Adipocyte (in vitro differentiated cells): ENCODE data around the gene IFIT1B.
"Not testable (repeated sequence)": the region's sequence is repeated elsewhere in the genome, so short reads cannot be mapped to it uniquely, and the experiment has no call there.

ENCODE experiments used
- DNase-seq: peaks from one replicate; pipeline ENCODE4 v3.0.0-alpha.2; 2015; ENCODE audit warnings: low read depth
- H3K27me3 ChIP-seq: replicated peaks from 2 replicates; pipeline ENCODE4 v1.7.0; 2013; ENCODE audit warnings: mild to moderate bottlenecking, low read length, moderate library complexity; ENCODE audit not compliant: control insufficient read depth, insufficient read depth
- H3K36me3 ChIP-seq: 2 replicates; pipeline ENCODE4 v1.7.0; 2013; ENCODE audit warnings: low read length, mild to moderate bottlenecking, moderate library complexity; ENCODE audit not compliant: control insufficient read depth, insufficient read depth, severe bottlenecking
- H3K4me1 ChIP-seq: 2 replicates; pipeline ENCODE4 v1.7.0; 2013; ENCODE audit warnings: mild to moderate bottlenecking, low read length, moderate library complexity; ENCODE audit not compliant: control insufficient read depth, insufficient read depth
- H3K4me3 ChIP-seq: 2 replicates; pipeline ENCODE4 v1.7.0; 2013; ENCODE audit warnings: mild to moderate bottlenecking, low read length, moderate library complexity
- H3K9ac ChIP-seq: 2 replicates; pipeline ENCODE4 v1.7.0; 2013; ENCODE audit warnings: mild to moderate bottlenecking, low read length, moderate library complexity
- H3K9me3 ChIP-seq: 2 replicates; pipeline ENCODE4 v1.7.0; 2013; ENCODE audit warnings: mild to moderate bottlenecking, low read length, moderate library complexity; ENCODE audit not compliant: control insufficient read depth

IFIT1B gene

GRCh38 chr10:89404104-89405047, 26.5 kb downstream of the IFIT1B start:
- Histone ChIP-seq H3K27me3 (no peaks in the 10 kb centered on the region), H3K36me3 (peaks cover 11% of the 10 kb centered on the region)
- DNase-seq, result no peak

GRCh38 chr10:89406178-89406577, 28.3 kb downstream of the IFIT1B start:
- H3K9ac ChIP-seq, H3K4me1 ChIP-seq, H3K4me3 ChIP-seq, H3K27me3 ChIP-seq, H3K9me3 ChIP-seq, DNase-seq: not testable (repeated sequence)
- H3K36me3 ChIP-seq, result peaks cover 11% of the 10 kb centered on the region

More at GRCh38 chr10:89404104-89405047, 26.5 kb downstream of the IFIT1B start:
- H3K4me3 ChIP-seq, result no peak overlapping the region
- H3K9me3 ChIP-seq, result no peaks in the 10 kb centered on the region
- no peaks in the 10 kb centered on the region for H3K4me1 ChIP-seq
- H3K9ac ChIP-seq, result no peak overlapping the region

- H3K36me3 ChIP-seq, H3K27me3 ChIP-seq, DNase-seq, H3K9me3 ChIP-seq, H3K4me3 ChIP-seq, H3K9ac ChIP-seq, H3K4me1 ChIP-seq: not testable (repeated sequence)
Observed at GRCh38 chr10:89407792-89408191, 29.9 kb downstream of the IFIT1B start.

- H3K9ac ChIP-seq, H3K27me3 ChIP-seq, H3K36me3 ChIP-seq, DNase-seq, H3K9me3 ChIP-seq, H3K4me3 ChIP-seq, H3K4me1 ChIP-seq: not testable (repeated sequence)
Observed at GRCh38 chr10:89409282-89409681, 31.4 kb downstream of the IFIT1B start.

- H3K4me3 ChIP-seq, DNase-seq: not testable (repeated sequence)
Observed at GRCh38 chr10:89410551-89410950, 32.7 kb downstream of the IFIT1B start.

GRCh38 chr10:89411135-89411534, 33.3 kb downstream of the IFIT1B start:
- H3K4me1 ChIP-seq, H3K4me3 ChIP-seq, DNase-seq: not testable (repeated sequence)

More at GRCh38 chr10:89410551-89410950, 32.7 kb downstream of the IFIT1B start:
- not testable (repeated sequence) for H3K27me3 ChIP-seq, H3K36me3 ChIP-seq, H3K9ac ChIP-seq, H3K9me3 ChIP-seq, H3K4me1 ChIP-seq

GRCh38 chr10:89412276-89412675, 34.4 kb downstream of the IFIT1B start:
- not testable (repeated sequence) for H3K27me3 ChIP-seq, H3K4me1 ChIP-seq, DNase-seq, H3K9me3 ChIP-seq, H3K4me3 ChIP-seq, H3K36me3 ChIP-seq, H3K9ac ChIP-seq

More at GRCh38 chr10:89411135-89411534, 33.3 kb downstream of the IFIT1B start:
- H3K9ac ChIP-seq, H3K36me3 ChIP-seq, H3K9me3 ChIP-seq, H3K27me3 ChIP-seq: not testable (repeated sequence)

GRCh38 chr10:89413398-89413912, 35.6 kb downstream of the IFIT1B start:
- no peak for DNase-seq
- Histone ChIP-seq H3K36me3 (peaks cover 13% of the 10 kb centered on the region), H3K9ac (peak overlapping the region; percentile 93), H3K9me3 (no peaks in the 10 kb centered on the region), H3K4me3 (peak overlapping the region; percentile 98), H3K4me1 (peaks cover 9% of the 10 kb centered on the region), H3K27me3 (no peaks in the 10 kb centered on the region)

GRCh38 chr10:89414146-89414878, 36.5 kb downstream of the IFIT1B start, which contains the start of gene IFIT5:
Gene IFIT5 (plus strand): TSS chr10:89414568. CDS start chr10:89414799, 231 bp downstream.
- H3K9me3 ChIP-seq, result no peaks in the 10 kb centered on the region
- H3K36me3 ChIP-seq, result peaks cover 14% of the 10 kb centered on the region
- H3K27me3 ChIP-seq, result no peaks in the 10 kb centered on the region
- H3K4me1 ChIP-seq, result peaks cover 9% of the 10 kb centered on the region
- H3K4me3 ChIP-seq, result peak within 1 kb of the TSS; percentile 98
- peak within 1 kb of the TSS; percentile 93 for H3K9ac ChIP-seq
- peak; percentile 83 for DNase-seq

- Histone ChIP-seq H3K9me3 (no peaks in the 10 kb centered on the region), H3K4me3 (peak overlapping the region; percentile 98), H3K36me3 (peaks cover 14% of the 10 kb centered on the region), H3K27me3 (no peaks in the 10 kb centered on the region), H3K9ac (peak overlapping the region; percentile 93), H3K4me1 (peaks cover 13% of the 10 kb centered on the region)
- peak; percentile 74 for DNase-seq
Observed at GRCh38 chr10:89414879-89415821, 37.3 kb downstream of the IFIT1B start.
